Sigmoid colon (tissue), 4 donors: Measurements from ENCODE around the gene TAS1R3.
A peak's percentile ranks its signal among the peaks of the same experiment; 100 is the strongest.

ENCODE experiments used
- CTCF ChIP-seq, 4 experiments: fragments of 450-650 bp in 3 of 4; fragments of 200-600 bp in 1 of 4; IDR thresholded peaks; one replicate each; pipeline ENCODE4 v1.5.1; 2016 to 2019; ENCODE audit warnings: antibody characterized with exemption in 4 of 4, mild to moderate bottlenecking in 3 of 4, moderate library complexity in 2 of 4
- EP300 ChIP-seq, 4 donors: sonication (generic); formaldehyde crosslinking; IDR thresholded peaks; one replicate each; pipeline ENCODE4 v1.6.1; 2017; ENCODE audit warnings: antibody characterized with exemption in 4 of 4
- POLR2A ChIP-seq, 2 donors: fragments of 450-650 bp; IDR thresholded peaks; one replicate each; pipeline ENCODE4 v1.6.1; 2016; ENCODE audit warnings: antibody characterized with exemption in 2 of 2, mild to moderate bottlenecking in 2 of 2, moderate library complexity in 2 of 2

DNA sequence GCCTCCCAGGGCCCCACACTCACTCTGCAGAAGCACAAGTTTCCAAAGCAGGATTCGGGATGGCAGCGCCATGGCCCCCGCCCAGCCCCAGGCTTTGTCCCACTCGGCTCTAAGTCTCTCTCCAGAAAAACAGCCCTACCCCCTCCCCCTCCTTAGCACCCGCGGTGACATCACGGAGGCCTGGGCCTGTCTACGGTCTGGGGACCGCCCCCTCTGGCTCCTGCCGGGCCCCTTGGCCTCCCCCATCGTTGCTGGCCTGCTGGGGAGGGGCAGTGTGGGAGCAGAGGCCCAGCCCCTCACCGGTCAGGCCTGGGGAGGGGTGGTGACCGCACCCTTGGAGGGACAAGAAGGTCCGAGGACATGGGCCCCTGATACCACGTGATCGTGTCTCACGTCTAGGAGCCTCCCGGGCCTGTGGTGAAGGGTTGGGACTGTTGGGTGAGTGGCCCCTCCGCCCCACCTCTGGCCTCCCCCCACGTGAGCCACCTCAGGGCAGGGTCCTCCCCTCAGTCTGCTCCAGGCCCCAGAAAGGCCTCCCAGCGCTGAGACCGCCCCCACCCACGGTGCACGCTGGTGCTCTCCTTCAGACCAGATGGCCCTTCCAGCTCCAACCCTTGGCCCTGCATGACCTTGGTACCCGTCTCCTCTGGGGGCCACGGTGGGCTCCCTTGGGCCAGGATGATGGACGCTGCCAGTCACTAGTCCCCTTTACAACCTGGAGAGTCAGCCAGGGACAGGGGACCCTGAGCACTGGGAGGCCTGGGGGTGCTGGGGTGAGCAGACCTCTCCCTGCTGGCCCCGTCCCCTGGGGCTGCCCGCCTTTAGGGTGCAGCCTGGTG, 27.6 kb downstream of the TAS1R3 start, which contains the start of gene MXRA8:
- peak; percentile 48 to 49 for TF ChIP-seq POLR2A (IDR thresholded peaks at IDR 0.05)
- TF ChIP-seq CTCF (IDR thresholded peaks at IDR 0.05), result no peak
- TF ChIP-seq EP300 (IDR thresholded peaks at IDR 0.05), result no peak
